H1 (cell line): Measurements from ENCODE around the gene CD300LB. TPM values are rescaled to one million over a fixed set of nuclear protein-coding genes. Genes with fewer than 3 reads are reported as not detected.
"Not testable (repeated sequence)": the region's sequence is repeated elsewhere in the genome, so short reads cannot be mapped to it uniquely, and the experiment has no call there.

ENCODE experiments used
- CTCF ChIA-PET: fragments of 300-600 bp; sonication (Branson Sonifier 250); formaldehyde crosslinking; loops from one replicate; lab custom pipeline; 2021; ENCODE audit not compliant: partially characterized antibody; lab: Charles Lee
- POLR2A ChIA-PET: fragments of 300-600 bp; sonication (Branson Sonifier 250); formaldehyde crosslinking; loops from one replicate; lab custom pipeline; 2021; ENCODE audit warnings: inconsistent platforms; ENCODE audit not compliant: partially characterized antibody; lab: Charles Lee
- DNase-seq, 2 experiments: peaks; one replicate each; pipeline versions ENCODE4 v3.0.0 to v3.0.0-alpha.2; 2010 to 2022; ENCODE audit warnings: low spot score in 2 of 2, low read depth in 1 of 2, mixed read lengths in 1 of 2
- FAIRE-seq: peaks from 2 replicates; lab custom pipeline; 2011; peaks lifted over from hg19 to GRCh38; lab: Jason Lieb, UNC
- H2AFZ ChIP-seq: 2 replicates; pipeline ENCODE4 v1.8.1; 2012; ENCODE audit warnings: low read length, inconsistent platforms
- H2AK5ac ChIP-seq: 2 replicates; pipeline ENCODE4 v1.6.1; 2013; ENCODE audit warnings: low read depth, low read length
- H2BK120ac ChIP-seq: replicated peaks from 2 replicates; pipeline ENCODE3; 2013; ENCODE audit warnings: low read depth, low read length, inconsistent platforms
- H2BK12ac ChIP-seq: 2 replicates; pipeline ENCODE4 v1.6.1; 2013; ENCODE audit warnings: low read depth, low read length
- H2BK15ac ChIP-seq: 2 replicates; pipeline ENCODE4 v1.6.1; 2013; ENCODE audit warnings: low read length
- H2BK20ac ChIP-seq: 2 replicates; pipeline ENCODE4 v1.6.1; 2013; ENCODE audit warnings: low read length
- H2BK5ac ChIP-seq: 2 replicates; pipeline ENCODE4 v1.6.1; 2013; ENCODE audit warnings: low read depth, low read length
- H3K14ac ChIP-seq: 2 replicates; pipeline ENCODE4 v1.6.1; 2013; ENCODE audit warnings: inconsistent platforms; ENCODE audit not compliant: insufficient read length
- H3K18ac ChIP-seq: 2 replicates; pipeline ENCODE4 v1.6.1; 2013; ENCODE audit warnings: low read length; ENCODE audit errors: extremely low read depth
- H3K23ac ChIP-seq: 2 replicates; pipeline ENCODE4 v1.6.1; 2013; ENCODE audit warnings: inconsistent platforms; ENCODE audit not compliant: insufficient read length
- H3K23me2 ChIP-seq: 2 replicates; pipeline ENCODE4 v1.6.1; 2013; ENCODE audit warnings: low read depth, low read length
- H3K27ac ChIP-seq: 2 replicates; pipeline ENCODE4 v1.6.1; 2011; ENCODE audit warnings: low read depth, low read length, inconsistent platforms
- H3K27me3 ChIP-seq, 4 experiments: replicated peaks in 1 of 4; 1 replicate in 1 of 4; 2 replicates in 3 of 4; pipeline versions ENCODE4 v1.6.1 to v1.8.1; 2011 to 2013; ENCODE audit warnings: low read length in 3 of 4, mild to moderate bottlenecking in 3 of 4, inconsistent platforms in 2 of 4, mixed read lengths in 2 of 4, moderate library complexity in 1 of 4; ENCODE audit not compliant: control insufficient read depth in 3 of 4, insufficient read depth in 3 of 4; ENCODE audit errors: extremely low read depth in 1 of 4
- H3K36me3 ChIP-seq, 4 experiments: 2 replicates each; pipeline versions ENCODE4 v1.6.1 to v1.8.1; 2011 to 2013; ENCODE audit warnings: mild to moderate bottlenecking in 4 of 4, low read length in 3 of 4, moderate library complexity in 2 of 4, control low read depth in 1 of 4, inconsistent platforms in 1 of 4; ENCODE audit not compliant: insufficient read depth in 4 of 4, control insufficient read depth in 2 of 4
- H3K4ac ChIP-seq: replicated peaks from 2 replicates; pipeline ENCODE3; 2013; ENCODE audit warnings: low read length, low read depth, mixed read lengths, inconsistent platforms; ENCODE audit not compliant: insufficient read length
- H3K4me1 ChIP-seq, 4 experiments: replicated peaks in 1 of 4; 1 replicate in 1 of 4; 2 replicates in 3 of 4; pipeline versions ENCODE4 v1.6.1 to v1.8.1; 2011 to 2013; ENCODE audit warnings: low read length in 3 of 4, inconsistent platforms in 2 of 4, mixed read lengths in 1 of 4; ENCODE audit not compliant: insufficient read depth in 4 of 4, control insufficient read depth in 3 of 4
- H3K4me2 ChIP-seq, 2 experiments: 2 replicates each; pipeline versions ENCODE4 v1.6.1 to v1.8.1; 2011 to 2013; ENCODE audit warnings: low read depth in 2 of 2, low read length in 2 of 2, control low read depth in 1 of 2, inconsistent platforms in 1 of 2, mild to moderate bottlenecking in 1 of 2; ENCODE audit not compliant: insufficient read depth in 1 of 2
- H3K4me3 ChIP-seq, 4 experiments: fragments of 200-600, 300-600 bp in 1 of 4; sonication (generic), shearing (Covaris generic), sonication (Bioruptor Twin) in 1 of 4; 2 replicates each; pipeline versions ENCODE4 v1.5.1 to v1.8.1; 2011 to 2016; ENCODE audit warnings: low read length in 4 of 4, low read depth in 3 of 4, control low read depth in 2 of 4, inconsistent platforms in 2 of 4, mild to moderate bottlenecking in 2 of 4, mixed read lengths in 1 of 4, moderate library complexity in 1 of 4; ENCODE audit not compliant: insufficient read depth in 2 of 4; ENCODE audit errors: extremely low read depth in 1 of 4
- H3K56ac ChIP-seq: replicated peaks from 2 replicates; pipeline ENCODE3; 2013; ENCODE audit warnings: low read depth, mild to moderate bottlenecking, mixed read lengths, low read length, inconsistent platforms; ENCODE audit not compliant: insufficient read length
- H3K79me1 ChIP-seq: 2 replicates; pipeline ENCODE4 v1.6.1; 2013; ENCODE audit warnings: low read depth, low read length, control low read depth
- H3K79me2 ChIP-seq, 2 experiments: 2 replicates each; pipeline versions ENCODE4 v1.6.1 to v1.8.1; 2012 to 2013; ENCODE audit warnings: low read length in 2 of 2, mild to moderate bottlenecking in 2 of 2, inconsistent platforms in 1 of 2; ENCODE audit not compliant: insufficient read depth in 2 of 2, control insufficient read depth in 1 of 2
- H3K9ac ChIP-seq, 4 experiments: replicated peaks in 1 of 4; 1 replicate in 1 of 4; 2 replicates in 3 of 4; pipeline versions ENCODE4 v1.6.1 to v1.8.1; 2011 to 2013; ENCODE audit warnings: low read depth in 3 of 4, low read length in 3 of 4, control low read depth in 2 of 4, mild to moderate bottlenecking in 2 of 4, moderate library complexity in 2 of 4, inconsistent platforms in 1 of 4; ENCODE audit errors: extremely low read depth in 1 of 4
- H3K9me3 ChIP-seq, 2 experiments: 2 replicates each; pipeline versions ENCODE4 v1.6.1 to v1.8.1; 2012 to 2013; ENCODE audit warnings: mild to moderate bottlenecking in 2 of 2, moderate library complexity in 2 of 2, control low read depth in 1 of 2, inconsistent platforms in 1 of 2, low read depth in 1 of 2, low read length in 1 of 2, mixed read lengths in 1 of 2; ENCODE audit not compliant: insufficient read depth in 2 of 2
- H4K20me1 ChIP-seq, 2 experiments: replicated peaks in 1 of 2; 2 replicates each; pipeline versions ENCODE3 to v1.8.1; 2011 to 2013; ENCODE audit warnings: inconsistent platforms in 2 of 2, low read length in 2 of 2, mild to moderate bottlenecking in 1 of 2; ENCODE audit not compliant: insufficient read depth in 2 of 2, control insufficient read depth in 1 of 2
- H4K5ac ChIP-seq: 2 replicates; pipeline ENCODE4 v1.6.1; 2013; ENCODE audit warnings: low read length, low read depth, mixed read lengths, inconsistent platforms; ENCODE audit not compliant: insufficient read length
- H4K8ac ChIP-seq: 2 replicates; pipeline ENCODE4 v1.8.0; 2013; ENCODE audit warnings: mild to moderate bottlenecking, moderate library complexity, low read length, inconsistent platforms; ENCODE audit not compliant: insufficient read depth; ENCODE audit errors: extremely low read depth
- H4K91ac ChIP-seq: replicated peaks from 2 replicates; pipeline ENCODE3; 2013; ENCODE audit warnings: low read length, mixed read lengths, inconsistent platforms; ENCODE audit not compliant: insufficient read length
- WGBS, 2 experiments: shearing (Covaris generic) in 1 of 2; methylation state at CpG; one replicate each; pipeline versions ENCODE4 v1.1.6 to v1.1.7; 2013 to 2015; ENCODE audit warnings: low lambda C conversion rate in 2 of 2, mixed read lengths in 2 of 2, inconsistent platforms in 1 of 2, low coverage in 1 of 2, missing lambda C conversion rate in 1 of 2; ENCODE audit not compliant: insufficient replicate concordance in 2 of 2, insufficient coverage in 1 of 2, insufficient read length in 1 of 2; ENCODE audit errors: extremely low coverage in 1 of 2, missing lambda C conversion rate in 1 of 2; 5-methylcytosine and 5-hydroxymethylcytosine counted together
- polyA plus RNA-seq, 7 experiments: library from polyadenylated mRNA; depleted of rRNA in 3 of 7; stranded (reverse) in 5 of 7; unstranded in 2 of 7; fragments of >200 nt in 5 of 7; fragments of 200-250 nt in 2 of 7; gene quantifications; 1 replicate in 5 of 7; 2 replicates in 1 of 7; 4 replicates in 1 of 7; pipeline versions ENCODE4 v1.2.1 to v1.2.3, GENCODE V29; 2011 to 2013; ENCODE audit warnings: missing spikeins in 2 of 7, mixed read lengths in 2 of 7
- total RNA-seq: library from RNA; stranded (reverse); fragmentation: NEBNext Ultra II Directional; extraction: Animal tissue kit (Norgen Biotek cat#: 25700); gene quantifications from 2 replicates; pipeline ENCODE4 v1.2.1, GENCODE V29; 2021

The CD300LB gene
- total and polyA plus RNA-seq, 2 of the 8 experiments (the other 6 are each of a cell fraction or from before 2014, with no cell fraction given), result not detected

DNA sequence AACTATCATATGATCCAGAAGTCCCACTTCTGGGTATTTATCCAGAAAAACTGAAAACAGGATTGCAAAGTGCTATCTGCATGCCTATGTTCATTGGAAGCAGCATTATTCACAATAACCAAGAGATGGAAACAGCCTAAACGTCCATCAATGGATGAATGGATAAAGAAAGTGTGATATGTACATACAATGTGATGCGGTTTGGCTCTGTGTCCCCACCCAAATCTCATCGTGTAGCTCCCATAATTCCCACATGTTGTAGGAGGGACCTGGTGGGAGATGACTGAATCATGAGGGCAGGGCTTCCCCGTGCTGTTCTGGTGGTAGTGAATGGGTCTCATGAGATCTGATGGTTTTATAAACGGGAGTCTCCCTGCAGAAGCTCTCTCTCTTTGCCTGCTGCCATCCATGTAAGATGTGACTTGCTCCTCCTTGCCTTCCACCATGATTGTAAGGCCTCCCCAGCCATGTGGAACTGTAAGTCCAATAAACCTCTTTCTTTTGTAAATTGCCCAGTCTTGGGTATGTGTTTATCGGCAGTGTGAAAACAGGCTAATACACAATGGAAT lies 12.8 kb downstream of the CD300LB start:
- 90% methylated on average over 6 of the region's 6 CpGs; no CpG with 5 or more reads in 1 of the 2 experiments for WGBS, 2 experiments
- H3K79me2 ChIP-seq, FAIRE-seq: not testable (repeated sequence)

More for the DNA sequence above, 12.8 kb downstream of the CD300LB start:
- H2BK20ac ChIP-seq, H3K18ac ChIP-seq, DNase-seq, H4K91ac ChIP-seq, H3K79me1 ChIP-seq, H3K23me2 ChIP-seq, H3K27ac ChIP-seq, H2BK120ac ChIP-seq, H4K8ac ChIP-seq, H4K5ac ChIP-seq, H3K9ac ChIP-seq, H4K20me1 ChIP-seq, H3K23ac ChIP-seq, H3K4ac ChIP-seq, H2BK5ac ChIP-seq, H3K4me1 ChIP-seq, H2AK5ac ChIP-seq, H2BK15ac ChIP-seq, H3K36me3 ChIP-seq, H2BK12ac ChIP-seq, H3K56ac ChIP-seq, POLR2A ChIA-PET, H3K4me3 ChIP-seq, H3K27me3 ChIP-seq, H3K14ac ChIP-seq, H3K4me2 ChIP-seq, H2AFZ ChIP-seq: not testable (repeated sequence)
- H3K9me3 ChIP-seq, result peaks cover 29 to 32% of the 10 kb centered on the region in 2 experiments
- CTCF ChIA-PET, result interaction anchor here (0.7 to 1.1 kb wide), 2 partner anchors 14 to 79 kb away, joined by 3 to 4 read pairs; no protein-coding TSS in a partner anchor
